ENCODE data around the gene TNFSF8.

DNA sequence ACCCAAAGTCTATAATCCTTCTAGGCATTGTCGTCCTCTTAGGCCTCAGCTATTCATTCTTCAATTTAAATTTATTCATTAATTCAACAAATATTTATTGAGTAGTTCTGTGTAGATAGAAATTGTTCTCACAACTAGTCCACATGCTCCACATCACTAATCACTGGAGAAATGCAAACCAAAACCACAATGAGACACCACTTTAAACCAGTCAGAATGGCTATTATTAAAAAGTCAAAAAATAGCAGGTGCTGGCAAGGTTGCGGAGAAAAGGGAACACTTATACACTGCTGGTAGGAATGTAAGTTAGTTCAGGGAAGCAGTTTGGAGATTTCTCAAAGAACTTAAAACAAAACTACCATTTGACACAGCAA lies 73.5 kb downstream of the TNFSF8 start:
- no peak for TF ChIP-seq POLR2A (IDR thresholded peaks at IDR 0.05)
- TF ChIP-seq, protein P1, sequence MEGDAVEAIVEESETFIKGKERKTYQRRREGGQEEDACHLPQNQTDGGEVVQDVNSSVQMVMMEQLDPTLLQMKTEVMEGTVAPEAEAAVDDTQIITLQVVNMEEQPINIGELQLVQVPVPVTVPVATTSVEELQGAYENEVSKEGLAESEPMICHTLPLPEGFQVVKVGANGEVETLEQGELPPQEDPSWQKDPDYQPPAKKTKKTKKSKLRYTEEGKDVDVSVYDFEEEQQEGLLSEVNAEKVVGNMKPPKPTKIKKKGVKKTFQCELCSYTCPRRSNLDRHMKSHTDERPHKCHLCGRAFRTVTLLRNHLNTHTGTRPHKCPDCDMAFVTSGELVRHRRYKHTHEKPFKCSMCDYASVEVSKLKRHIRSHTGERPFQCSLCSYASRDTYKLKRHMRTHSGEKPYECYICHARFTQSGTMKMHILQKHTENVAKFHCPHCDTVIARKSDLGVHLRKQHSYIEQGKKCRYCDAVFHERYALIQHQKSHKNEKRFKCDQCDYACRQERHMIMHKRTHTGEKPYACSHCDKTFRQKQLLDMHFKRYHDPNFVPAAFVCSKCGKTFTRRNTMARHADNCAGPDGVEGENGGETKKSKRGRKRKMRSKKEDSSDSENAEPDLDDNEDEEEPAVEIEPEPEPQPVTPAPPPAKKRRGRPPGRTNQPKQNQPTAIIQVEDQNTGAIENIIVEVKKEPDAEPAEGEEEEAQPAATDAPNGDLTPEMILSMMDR (IDR thresholded peaks at IDR 0.05 in 4 of 5, conservative IDR thresholded peaks at IDR 0.05 in 1 of 5) = no peak
